Activated CD4-positive, alpha-beta T cell treated with anti-CD3 and anti-CD28 coated beads for 36 hours (primary cell): Measurements from ENCODE around the gene SLC39A11. TPM values are rescaled to one million over a fixed set of nuclear protein-coding genes. Genes with fewer than 3 reads are reported as not detected.
"Not testable (repeated sequence)": the region's sequence is repeated elsewhere in the genome, so short reads cannot be mapped to it uniquely, and the experiment has no call there.

Experiments
- ATAC-seq: fragments of 200-7000 bp; cut with Tn5 transposase; one replicate; pipeline ENCODE4 v1.10.0; 2021; ENCODE audit warnings: mild to moderate bottlenecking, moderate library complexity
- CTCF ChIA-PET: fragments of 350-600 bp; sonication (Branson Sonifier 250); formaldehyde crosslinking; loops from one replicate; lab custom pipeline; 2021; ENCODE audit warnings: antibody characterized with exemption; lab: Charles Lee
- POLR2A ChIA-PET: fragments of 350-600 bp; sonication (Branson Sonifier 250); formaldehyde crosslinking; loops from one replicate; lab custom pipeline; 2021; ENCODE audit warnings: antibody characterized with exemption, inconsistent platforms; lab: Charles Lee
- DNase-seq: peaks from one replicate; pipeline ENCODE4 v3.0.0-alpha.2; 2020
- H3K27ac Mint-ChIP-seq: one replicate; pipeline ENCODE4 v1.8.0; 2021; ENCODE audit warnings: mixed read lengths
- H3K27me3 Mint-ChIP-seq: one replicate; pipeline ENCODE4 v1.8.0; 2021; ENCODE audit warnings: mixed read lengths
- H3K36me3 Mint-ChIP-seq: one replicate; pipeline ENCODE4 v1.8.0; 2021; ENCODE audit warnings: low read depth, mixed read lengths
- H3K4me1 Mint-ChIP-seq: one replicate; pipeline ENCODE4 v1.8.0; 2021; ENCODE audit warnings: mixed read lengths
- H3K4me3 Mint-ChIP-seq: one replicate; pipeline ENCODE4 v1.8.0; 2021; ENCODE audit warnings: mild to moderate bottlenecking, moderate library complexity, mixed read lengths
- H3K9me3 Mint-ChIP-seq: one replicate; pipeline ENCODE4 v1.8.0; 2021; ENCODE audit warnings: low read depth, mixed read lengths
- intact Hi-C, 2 experiments: fragments of 100-400 bp; cut with DNase I in 1 of 2; cut with micrococcal nuclease in 1 of 2; formaldehyde crosslinking; loops; one replicate each; pipeline versions ENCODE4 v1.14.2 to v1.15.1; 2022 to 2024; cut with DNase I, micrococcal nuclease
- total RNA-seq, 2 experiments: library from RNA; stranded (reverse); gene quantifications; one replicate each; pipeline ENCODE4 v1.2.3, GENCODE V29; 2021

The SLC39A11 gene
- total RNA-seq, 2 experiments from 2014 or later = 12.5 to 17.2 TPM

DNA sequence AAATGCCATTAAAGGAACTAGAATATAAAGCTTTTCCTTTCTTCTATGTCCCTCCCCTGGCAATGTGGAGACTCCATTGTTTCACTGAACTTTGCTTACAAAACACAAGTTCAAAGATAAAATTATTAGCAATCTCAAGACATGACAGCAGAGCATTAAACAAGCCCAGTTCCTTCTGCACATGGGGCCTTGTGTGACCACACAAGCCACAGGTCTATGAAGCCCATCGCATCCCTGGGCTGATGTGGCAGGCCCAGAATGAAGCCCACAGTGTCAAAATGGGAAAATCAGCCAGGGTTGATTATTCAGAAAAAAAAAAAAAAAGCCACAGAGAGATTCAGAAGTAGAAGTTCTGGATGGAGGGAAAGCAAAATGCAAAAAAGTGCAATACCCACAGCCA is 12.9 kb upstream of the SLC39A11 start:
- no peak overlapping the region for H3K27ac Mint-ChIP-seq
- peaks cover under 1% of the 10 kb centered on the region for H3K27me3 Mint-ChIP-seq
- ChIA-PET CTCF (no interaction called here), POLR2A (no interaction called here)
- no peaks in the 10 kb centered on the region for H3K4me1 Mint-ChIP-seq
- ATAC-seq = no peak
- no peaks in the 10 kb centered on the region for H3K36me3 Mint-ChIP-seq
- no peaks in the 10 kb centered on the region for H3K9me3 Mint-ChIP-seq
- H3K4me3 Mint-ChIP-seq = no peak overlapping the region
- intact Hi-C loops = no loop called here
- DNase-seq = no peak

- Mint-ChIP-seq H3K9me3 (no peaks in the 10 kb centered on the region), H3K36me3 (no peaks in the 10 kb centered on the region), H3K4me1 (no peaks in the 10 kb centered on the region), H3K4me3 (no peak overlapping the region), H3K27ac (no peak overlapping the region), H3K27me3 (peaks cover 4% of the 10 kb centered on the region)
- ChIA-PET POLR2A (no interaction called here), CTCF (no interaction called here)
- no peak for DNase-seq
- no peak for ATAC-seq
- intact Hi-C loops = no loop called here
These were observed 12.0 kb upstream of the SLC39A11 start for GRCh38 chr17:73104450-73104849.

GRCh38 chr17:73103641-73104335 is 11.3 kb upstream of the SLC39A11 start:
- ChIA-PET CTCF (interaction anchor here (0.6 to 0.8 kb wide), 3 partner anchors 8 to 936 kb away, joined by 3 to 4 read pairs (median 3); no protein-coding TSS in a partner anchor), POLR2A (no interaction called here)
- Mint-ChIP-seq H3K4me1 (no peaks in the 10 kb centered on the region), H3K27ac (no peak overlapping the region), H3K9me3 (no peaks in the 10 kb centered on the region), H3K36me3 (no peaks in the 10 kb centered on the region), H3K4me3 (no peak overlapping the region), H3K27me3 (peaks cover 7% of the 10 kb centered on the region)
- no peak for DNase-seq
- ATAC-seq = no peak
- intact Hi-C loops = no loop called here

DNA sequence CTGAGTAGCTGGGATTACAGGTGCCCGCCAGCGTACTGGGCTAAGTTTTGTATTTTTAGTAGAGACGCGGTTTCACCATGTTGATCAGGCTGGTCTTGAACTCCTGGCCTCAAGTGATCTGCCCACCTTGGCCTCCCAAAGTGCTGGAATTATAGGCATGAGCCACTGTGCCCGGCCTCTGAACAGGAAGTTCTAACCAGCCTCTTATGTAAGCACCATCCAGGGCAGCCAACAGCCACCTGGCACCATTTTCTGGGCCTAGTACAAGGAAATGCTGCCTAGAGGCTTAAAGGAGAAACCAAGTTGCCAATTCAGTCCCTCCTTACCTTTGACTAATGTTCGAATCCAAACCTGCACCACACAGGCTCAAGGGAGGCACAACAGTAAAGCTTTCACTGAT is 8.5 kb upstream of the SLC39A11 start:
- H3K4me3 Mint-ChIP-seq = no peak overlapping the region
- H3K36me3 Mint-ChIP-seq = no peaks in the 10 kb centered on the region
- POLR2A ChIA-PET = no interaction called here
- H3K27me3 Mint-ChIP-seq = peaks cover 7% of the 10 kb centered on the region
- H3K9me3 Mint-ChIP-seq = no peaks in the 10 kb centered on the region
- intact Hi-C loops = no loop called here
- DNase-seq (no peak), ATAC-seq (no peak)
- CTCF ChIA-PET = no interaction called here
- H3K4me1 Mint-ChIP-seq = no peaks in the 10 kb centered on the region
- no peak overlapping the region for H3K27ac Mint-ChIP-seq

GRCh38 chr17:73100363-73100762 is 7.9 kb upstream of the SLC39A11 start:
- no peak overlapping the region for H3K27ac Mint-ChIP-seq
- POLR2A ChIA-PET = no interaction called here
- no peak overlapping the region for H3K4me3 Mint-ChIP-seq
- no peaks in the 10 kb centered on the region for H3K36me3 Mint-ChIP-seq
- no peaks in the 10 kb centered on the region for H3K9me3 Mint-ChIP-seq
- peaks cover 7% of the 10 kb centered on the region for H3K27me3 Mint-ChIP-seq
- no peak for ATAC-seq
- DNase-seq = no peak
- intact Hi-C loops = no loop called here
- CTCF ChIA-PET = interaction anchor here (0.8 kb wide), 1 partner anchor 1271 kb away, joined by 3 read pairs; no protein-coding TSS in a partner anchor
- no peaks in the 10 kb centered on the region for H3K4me1 Mint-ChIP-seq

DNA sequence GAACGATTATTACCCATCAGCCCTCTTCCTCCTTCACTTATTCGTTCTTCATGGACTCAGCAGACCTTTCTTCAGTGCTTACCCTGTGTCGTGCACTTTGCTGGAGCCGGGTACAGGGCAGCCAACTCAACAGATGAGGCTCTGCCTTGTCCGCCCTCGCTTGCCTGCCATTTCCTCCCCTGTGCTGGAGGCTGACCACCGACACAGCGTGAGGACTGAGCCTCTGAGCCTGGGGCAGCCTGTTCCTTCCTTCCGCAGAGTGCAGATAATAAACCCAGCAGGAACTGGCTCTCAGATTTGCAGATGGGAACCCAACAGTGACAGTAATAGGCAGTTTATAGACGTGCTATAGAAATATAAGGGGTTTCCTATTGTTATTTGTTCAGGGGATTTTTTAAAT is 7.0 kb upstream of the SLC39A11 start:
- DNase-seq (no peak), ATAC-seq (no peak)
- Mint-ChIP-seq H3K9me3 (no peaks in the 10 kb centered on the region), H3K4me1 (no peaks in the 10 kb centered on the region), H3K4me3 (no peak overlapping the region), H3K27me3 (peaks cover 8% of the 10 kb centered on the region), H3K36me3 (no peaks in the 10 kb centered on the region), H3K27ac (no peak overlapping the region)
- POLR2A ChIA-PET = no interaction called here
- intact Hi-C loops = no loop called here
- CTCF ChIA-PET = no interaction called here

DNA sequence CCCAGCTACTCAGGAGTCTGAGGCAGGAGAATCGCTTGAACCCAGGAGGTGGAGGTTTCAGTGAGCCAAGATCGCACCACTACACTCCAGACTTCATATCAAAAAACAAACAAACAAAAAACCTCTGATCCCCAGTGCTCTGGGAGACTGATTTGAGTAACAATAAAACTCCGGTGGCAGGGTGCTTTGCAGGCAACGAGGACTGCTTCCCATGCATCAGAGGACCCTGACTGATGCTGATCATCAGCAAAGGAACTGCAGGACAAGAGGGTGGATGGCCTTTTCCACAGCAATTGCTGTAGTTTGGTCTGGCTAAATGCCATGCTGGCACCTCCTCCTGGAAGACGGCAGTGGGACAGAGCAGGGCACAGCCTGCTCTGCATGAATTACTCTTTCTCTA is 6.4 kb upstream of the SLC39A11 start:
- ATAC-seq = no peak
- no peaks in the 10 kb centered on the region for H3K9me3 Mint-ChIP-seq
- H3K36me3 Mint-ChIP-seq = no peaks in the 10 kb centered on the region
- CTCF ChIA-PET = no interaction called here
- no peaks in the 10 kb centered on the region for H3K4me1 Mint-ChIP-seq
- H3K27me3 Mint-ChIP-seq = peaks cover 8% of the 10 kb centered on the region
- no peak overlapping the region for H3K4me3 Mint-ChIP-seq
- intact Hi-C loops = no loop called here
- DNase-seq = no peak
- POLR2A ChIA-PET = no interaction called here
- H3K27ac Mint-ChIP-seq = no peak overlapping the region

- H3K27ac Mint-ChIP-seq, POLR2A ChIA-PET, H3K36me3 Mint-ChIP-seq, H3K9me3 Mint-ChIP-seq, CTCF ChIA-PET, H3K4me3 Mint-ChIP-seq, H3K4me1 Mint-ChIP-seq, ATAC-seq, intact Hi-C loops, H3K27me3 Mint-ChIP-seq, DNase-seq: not testable (repeated sequence)
These were observed 5.7 kb upstream of the SLC39A11 start for GRCh38 chr17:73097973-73098765.

DNA sequence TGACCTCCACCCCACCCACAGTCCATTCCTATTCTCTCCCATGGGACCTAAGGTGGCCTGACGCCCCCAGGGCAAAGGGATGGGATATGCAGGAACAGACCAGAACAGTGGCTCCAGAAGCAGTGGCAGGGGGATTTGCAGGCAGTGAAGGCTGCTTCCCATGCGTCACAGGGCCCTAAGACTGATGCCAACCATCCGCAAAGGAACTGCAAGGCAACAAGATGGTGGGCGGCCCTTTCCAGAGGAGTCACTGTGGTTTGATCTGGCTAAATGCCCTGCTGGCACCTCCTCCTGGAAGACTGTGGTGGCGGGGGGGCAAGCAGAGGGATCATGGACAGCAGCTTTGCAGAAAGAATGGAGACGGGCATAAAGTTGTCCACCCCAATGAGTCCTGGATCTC is 4.4 kb upstream of the SLC39A11 start:
- DNase-seq = no peak
- peaks cover 8% of the 10 kb centered on the region for H3K27me3 Mint-ChIP-seq
- ChIA-PET POLR2A (no interaction called here), CTCF (interaction anchor here (0.7 kb wide), 1 partner anchor 32 kb away, joined by 5 read pairs; no protein-coding TSS in a partner anchor)
- H3K36me3 Mint-ChIP-seq = no peaks in the 10 kb centered on the region
- H3K4me1 Mint-ChIP-seq = peaks cover 5% of the 10 kb centered on the region
- no peak overlapping the region for H3K27ac Mint-ChIP-seq
- no peak for ATAC-seq
- H3K4me3 Mint-ChIP-seq = no peak overlapping the region
- no peaks in the 10 kb centered on the region for H3K9me3 Mint-ChIP-seq
- intact Hi-C loops = no loop called here

GRCh38 chr17:73096211-73096610 is 3.7 kb upstream of the SLC39A11 start:
- Mint-ChIP-seq H3K9me3 (no peaks in the 10 kb centered on the region), H3K36me3 (no peaks in the 10 kb centered on the region), H3K4me1 (peaks cover 10% of the 10 kb centered on the region), H3K27ac (no peak overlapping the region), H3K27me3 (peaks cover 8% of the 10 kb centered on the region), H3K4me3 (no peak overlapping the region)
- CTCF ChIA-PET = interaction anchor here (0.7 kb wide), 1 partner anchor 32 kb away, joined by 5 read pairs; no protein-coding TSS in a partner anchor
- ATAC-seq (no peak), DNase-seq (no peak)
- POLR2A ChIA-PET = no interaction called here
- intact Hi-C loops = no loop called here

- ATAC-seq (no peak), DNase-seq (no peak)
- no peaks in the 10 kb centered on the region for H3K36me3 Mint-ChIP-seq
- H3K27me3 Mint-ChIP-seq = peaks cover 2% of the 10 kb centered on the region
- intact Hi-C loops = loop anchor here (2.0 to 5.0 kb wide), 3 partner anchors 106 to 366 kb away; a partner anchor contains a TSS
- no peak overlapping the region for H3K27ac Mint-ChIP-seq
- no peaks in the 10 kb centered on the region for H3K9me3 Mint-ChIP-seq
- no peak overlapping the region for H3K4me3 Mint-ChIP-seq
- POLR2A ChIA-PET = no interaction called here
- CTCF ChIA-PET = interaction anchor here (0.5 kb wide), 1 partner anchor 63 kb away, joined by 3 read pairs; no protein-coding TSS in a partner anchor
- H3K4me1 Mint-ChIP-seq = peaks cover 24% of the 10 kb centered on the region
These were observed 798 bp upstream of the SLC39A11 start for GRCh38 chr17:73093286-73093685.
